Measurements from ENCODE around the gene PICK1. TPM values are rescaled to one million over a fixed set of nuclear protein-coding genes. Genes with fewer than 3 reads are reported as not detected.

The PICK1 gene
- total RNA-seq, 4 donors from 2014 or later = 36.7 to 72.0 (median 61.5) TPM

- no peak for DNase-seq (ENCODE audit: low spot score in 2 of 2)
- Histone ChIP-seq H3K27me3 (no peaks in the 10 kb centered on the region), H3K4me1 (peaks cover 25% of the 10 kb centered on the region), H3K4me3 (no peak overlapping the region), H3K27ac (no peak overlapping the region), H3K36me3 (no peaks in the 10 kb centered on the region), H3K9me3 (no peaks in the 10 kb centered on the region)
- WGBS = 90% methylated on average over 6 of the region's 6 CpGs
- no peak for TF ChIP-seq POLR2AphosphoS5 (IDR thresholded peaks at IDR 0.05)
- TF ChIP-seq CTCF (IDR thresholded peaks at IDR 0.05) = no peak
- no peak for TF ChIP-seq EP300 (IDR thresholded peaks at IDR 0.05)
- TF ChIP-seq POLR2A (IDR thresholded peaks at IDR 0.05) = no peak
Measured at GRCh38 chr22:38021206-38021605, 36.0 kb upstream of the PICK1 start.

- no peaks in the 10 kb centered on the region for H3K36me3 ChIP-seq
- no peaks in the 10 kb centered on the region for H3K27me3 ChIP-seq
- TF ChIP-seq POLR2AphosphoS5 (IDR thresholded peaks at IDR 0.05) (no peak), POLR2A (IDR thresholded peaks at IDR 0.05) (no peak), EP300 (IDR thresholded peaks at IDR 0.05) (no peak), CTCF (IDR thresholded peaks at IDR 0.05) (no peak)
- DNase-seq (ENCODE audit: low spot score in 2 of 2) = no peak
- 90% methylated on average over 6 of the region's 6 CpGs for WGBS
- H3K4me1 ChIP-seq = peaks cover 6% of the 10 kb centered on the region
- H3K27ac ChIP-seq = no peak overlapping the region
- no peaks in the 10 kb centered on the region for H3K9me3 ChIP-seq
- H3K4me3 ChIP-seq = no peak overlapping the region
Measured at GRCh38 chr22:38023045-38023444, 34.2 kb upstream of the PICK1 start.

- H3K36me3 ChIP-seq = no peaks in the 10 kb centered on the region
- H3K4me3 ChIP-seq = no peak overlapping the region
- no peaks in the 10 kb centered on the region for H3K4me1 ChIP-seq
- TF ChIP-seq EP300 (IDR thresholded peaks at IDR 0.05) = no peak
- no peak for TF ChIP-seq CTCF (IDR thresholded peaks at IDR 0.05)
- no peak for TF ChIP-seq POLR2A (IDR thresholded peaks at IDR 0.05)
- TF ChIP-seq POLR2AphosphoS5 (IDR thresholded peaks at IDR 0.05) = no peak
- WGBS = 88% methylated on average over 8 of the region's 8 CpGs
- H3K9me3 ChIP-seq = no peaks in the 10 kb centered on the region
- H3K27ac ChIP-seq = peak overlapping the region; percentile 1
- H3K27me3 ChIP-seq = no peaks in the 10 kb centered on the region
- DNase-seq (ENCODE audit: low spot score in 2 of 2) = no peak
Measured at GRCh38 chr22:38025514-38025913, 31.7 kb upstream of the PICK1 start.

GRCh38 chr22:38026130-38027111, 30.8 kb upstream of the PICK1 start:
- Histone ChIP-seq H3K36me3 (no peaks in the 10 kb centered on the region), H3K4me3 (no peak overlapping the region), H3K4me1 (no peaks in the 10 kb centered on the region), H3K27me3 (no peaks in the 10 kb centered on the region), H3K9me3 (no peaks in the 10 kb centered on the region), H3K27ac (peak overlapping the region; percentile 1)
- TF ChIP-seq EP300 (IDR thresholded peaks at IDR 0.05) (no peak), POLR2AphosphoS5 (IDR thresholded peaks at IDR 0.05) (no peak), POLR2A (IDR thresholded peaks at IDR 0.05) (no peak), CTCF (IDR thresholded peaks at IDR 0.05) (no peak)
- WGBS = 76% methylated on average over 15 of the region's 22 CpGs
- no peak for DNase-seq (ENCODE audit: low spot score in 2 of 2)

- TF ChIP-seq CTCF (IDR thresholded peaks at IDR 0.05) (no peak), POLR2AphosphoS5 (IDR thresholded peaks at IDR 0.05) (no peak), POLR2A (IDR thresholded peaks at IDR 0.05) (no peak), EP300 (IDR thresholded peaks at IDR 0.05) (no peak)
- Histone ChIP-seq H3K27ac (no peak overlapping the region), H3K36me3 (no peaks in the 10 kb centered on the region), H3K9me3 (no peaks in the 10 kb centered on the region), H3K4me1 (no peaks in the 10 kb centered on the region), H3K4me3 (no peak overlapping the region), H3K27me3 (no peaks in the 10 kb centered on the region)
- WGBS = 75% methylated on average over 9 of the region's 9 CpGs
- no peak for DNase-seq (ENCODE audit: low spot score in 2 of 2)
Measured at GRCh38 chr22:38027487-38027886, 29.7 kb upstream of the PICK1 start.
